HG02588 (cell line): ENCODE measurements around the gene MRPS7.

Experiments
- ATAC-seq: cut with Tn5 transposase; IDR thresholded peaks from one replicate; pipeline ENCODE4 v1.9.1; 2021; ENCODE audit warnings: mild to moderate bottlenecking, moderate library complexity; ENCODE audit not compliant: unreplicated experiment

Gene MRPS7

GRCh38 chr17:75261336-75262111, at the start of gene MRPS7, which contains the start of gene GGA3:
MRPS7 (plus strand) TSS chr17:75261879; CDS start chr17:75261901, 22 bp downstream.
GGA3 (minus strand) TSS chr17:75261606; CDS start chr17:75261587, 19 bp downstream.
- ATAC-seq = peak; percentile 87

- ATAC-seq = no peak
These were observed 43.5 kb upstream of the MRPS7 start for GRCh38 chr17:75218131-75218530.

- no peak for ATAC-seq
These were observed 41.9 kb upstream of the MRPS7 start for GRCh38 chr17:75219815-75220214.

GRCh38 chr17:75225016-75225415, 36.7 kb upstream of the MRPS7 start:
- no peak for ATAC-seq

- no peak for ATAC-seq
These were observed 34.0 kb upstream of the MRPS7 start for GRCh38 chr17:75227729-75228128.

- ATAC-seq = no peak
These were observed 33.4 kb upstream of the MRPS7 start for GRCh38 chr17:75228305-75228704.

- ATAC-seq = no peak
These were observed 32.8 kb upstream of the MRPS7 start for GRCh38 chr17:75228847-75229246.

GRCh38 chr17:75231071-75231470, 30.6 kb upstream of the MRPS7 start:
- ATAC-seq = no peak

GRCh38 chr17:75231741-75232464, 29.8 kb upstream of the MRPS7 start:
- ATAC-seq = no peak

GRCh38 chr17:75232786-75233185, 28.9 kb upstream of the MRPS7 start:
- ATAC-seq = no peak

- ATAC-seq = no peak
These were observed 24.3 kb upstream of the MRPS7 start for GRCh38 chr17:75237100-75238014.

GRCh38 chr17:75238020-75238580, 23.6 kb upstream of the MRPS7 start:
- ATAC-seq = no peak

GRCh38 chr17:75238684-75239191, 22.9 kb upstream of the MRPS7 start:
- no peak for ATAC-seq

- ATAC-seq = no peak
These were observed 22.5 kb upstream of the MRPS7 start for GRCh38 chr17:75239214-75239613.

GRCh38 chr17:75239778-75240393, 21.8 kb upstream of the MRPS7 start:
- no peak for ATAC-seq

- ATAC-seq = no peak
These were observed 21.1 kb upstream of the MRPS7 start for GRCh38 chr17:75240394-75241142.

GRCh38 chr17:75241143-75241430, 20.6 kb upstream of the MRPS7 start:
- no peak for ATAC-seq

- no peak for ATAC-seq
These were observed 20.2 kb upstream of the MRPS7 start for GRCh38 chr17:75241502-75241901.

GRCh38 chr17:75241996-75242460, 19.7 kb upstream of the MRPS7 start:
- no peak for ATAC-seq
